Small intestine (tissue), 7 donors: ENCODE data around the gene SYK. TPM values are rescaled to one million over a fixed set of nuclear protein-coding genes. Genes with fewer than 3 reads are reported as not detected.
A peak's percentile ranks its signal among the peaks of the same experiment; 100 is the strongest.

Experiments used
- DNase-seq, 2 donors: peaks; one replicate each; pipeline versions ENCODE4 v3.0.0 to v3.0.0-alpha.2; 2013
- FAIRE-seq: peaks from 2 replicates; lab custom pipeline; 2012; peaks lifted over from hg19 to GRCh38; lab: Jason Lieb, UNC
- H3K27ac ChIP-seq, 3 donors: one replicate each; pipeline ENCODE4 v1.5.1; 2013; ENCODE audit warnings: low read length in 2 of 3, mild to moderate bottlenecking in 2 of 3, control low read depth in 1 of 3, inconsistent platforms in 1 of 3, low read depth in 1 of 3, moderate library complexity in 1 of 3
- H3K27me3 ChIP-seq, 3 donors: one replicate each; pipeline ENCODE4 v1.6.1; 2013; ENCODE audit warnings: low read length in 3 of 3, inconsistent platforms in 1 of 3; ENCODE audit not compliant: control insufficient read depth in 3 of 3, insufficient read depth in 3 of 3
- H3K36me3 ChIP-seq, 3 donors: one replicate each; pipeline ENCODE4 v1.6.1; 2013; ENCODE audit warnings: low read length in 3 of 3, inconsistent platforms in 1 of 3, low read depth in 1 of 3, mild to moderate bottlenecking in 1 of 3, moderate library complexity in 1 of 3; ENCODE audit not compliant: control insufficient read depth in 3 of 3, insufficient read depth in 2 of 3
- H3K4me1 ChIP-seq, 3 donors: one replicate each; pipeline ENCODE4 v1.6.1; 2013; ENCODE audit warnings: low read length in 2 of 3, inconsistent platforms in 1 of 3, low read depth in 1 of 3, mild to moderate bottlenecking in 1 of 3, moderate library complexity in 1 of 3; ENCODE audit not compliant: control insufficient read depth in 3 of 3, insufficient read depth in 2 of 3
- H3K4me3 ChIP-seq, 3 donors: one replicate each; pipeline ENCODE4 v1.5.1; 2013; ENCODE audit warnings: low read length in 3 of 3, control low read depth in 1 of 3, inconsistent platforms in 1 of 3, low read depth in 1 of 3, mild to moderate bottlenecking in 1 of 3, moderate library complexity in 1 of 3
- H3K9me3 ChIP-seq, 2 donors: one replicate each; pipeline ENCODE4 v1.6.1; 2013; ENCODE audit warnings: low read depth in 1 of 2, low read length in 1 of 2; ENCODE audit not compliant: control insufficient read depth in 2 of 2, insufficient read depth in 1 of 2
- WGBS, 3 donors: extraction: QIAGEN DNeasy Blood & Tissue Kit; methylation state at CpG; one replicate each; pipeline ENCODE4 v1.1.7; 2013; 5-methylcytosine and 5-hydroxymethylcytosine counted together
- polyA plus RNA-seq, 4 donors: library from polyadenylated mRNA; stranded (reverse) in 3 of 4; unstranded in 1 of 4; fragments of 200-250 nt in 3 of 4; fragments of 120-200 nt in 1 of 4; gene quantifications; one replicate each; pipeline versions ENCODE4 v1.2.1 to v1.2.3, GENCODE V29; 2013
- donor health status: healthy with polysubstance abuse.
- donor health status: control.
- donor health status: control.
- donor health status: Bipolar disorder and iron deficiency.
- donor health status: healthy.

SYK gene
- polyA plus RNA-seq, 4 donors: 28.7 to 40.9 (median 31.7) TPM

DNA sequence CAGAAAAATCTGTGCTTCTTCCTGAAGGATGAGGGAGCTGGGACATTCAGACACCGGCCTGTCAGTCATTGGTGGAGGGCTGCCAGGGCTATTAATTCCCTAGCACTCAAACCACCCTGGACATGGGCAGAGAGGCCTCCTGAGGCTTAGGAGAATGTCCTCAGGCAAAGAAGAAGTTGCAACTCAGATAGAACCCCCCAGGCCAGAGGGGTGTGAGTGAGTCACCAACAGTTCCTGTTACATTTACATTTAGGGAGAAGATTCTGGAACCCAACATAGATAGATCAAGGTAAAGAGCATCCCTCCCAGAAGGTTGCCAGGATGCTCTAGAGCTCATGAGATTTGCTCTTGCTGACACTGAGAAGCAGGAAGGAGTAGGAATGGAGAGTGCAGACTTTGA lies 29.2 kb upstream of the SYK start:
- Histone ChIP-seq H3K27me3 (no peaks in the 10 kb centered on the region), H3K27ac (no peak overlapping the region), H3K9me3 (peaks cover 0 to 16% of the 10 kb centered on the region in 2 donors), H3K4me3 (no peak overlapping the region), H3K36me3 (no peaks in the 10 kb centered on the region), H3K4me1 (no peaks in the 10 kb centered on the region)
- no peak for DNase-seq
- FAIRE-seq: no peak
- 75 to 100% (median 88%) methylated on average over 1 of the region's 1 CpG for WGBS, 3 donors

GRCh38 chr9:90773617-90774016 lies 28.0 kb upstream of the SYK start:
- Histone ChIP-seq H3K27me3 (no peaks in the 10 kb centered on the region), H3K4me1 (no peaks in the 10 kb centered on the region), H3K27ac (no peak overlapping the region), H3K36me3 (no peaks in the 10 kb centered on the region), H3K9me3 (peaks cover 0 to 11% of the 10 kb centered on the region in 2 donors), H3K4me3 (no peak overlapping the region)
- DNase-seq (peak; percentile 51 to 65), FAIRE-seq (no peak)
- 71 to 80% (median 77%) methylated on average over 1 of the region's 1 CpG for WGBS, 3 donors

- Histone ChIP-seq H3K9me3 (peaks cover 0 to 9% of the 10 kb centered on the region in 2 donors), H3K27ac (peak overlapping the region in 1 of 3 donors; percentile 7), H3K27me3 (no peaks in the 10 kb centered on the region), H3K36me3 (no peaks in the 10 kb centered on the region), H3K4me1 (no peaks in the 10 kb centered on the region), H3K4me3 (no peak overlapping the region)
- DNase-seq (no peak), FAIRE-seq (no peak)
- WGBS, 3 donors: 83 to 87% (median 86%) methylated on average over 3 of the region's 3 CpGs
Observed at GRCh38 chr9:90774071-90774470, 27.5 kb upstream of the SYK start.

DNA sequence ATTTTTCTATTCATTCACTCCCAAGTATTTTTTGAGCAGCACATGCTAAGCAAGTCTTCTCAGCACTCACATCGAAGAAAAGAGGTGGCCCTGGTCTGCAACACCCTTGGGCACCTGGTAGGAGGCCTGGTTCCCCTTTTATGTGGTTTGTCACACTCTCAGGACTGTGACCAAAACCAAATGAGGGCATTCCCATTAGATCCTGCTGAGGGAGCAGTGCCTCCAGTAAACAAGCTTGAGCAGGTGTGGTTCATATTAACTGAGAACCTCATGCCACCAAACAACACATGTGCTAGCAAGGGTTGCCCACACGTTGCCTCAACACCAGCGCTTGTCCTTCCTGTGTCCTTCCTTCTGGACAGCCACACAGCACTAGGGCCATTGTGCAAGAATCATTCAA lies 26.9 kb upstream of the SYK start:
- FAIRE-seq (no peak), DNase-seq (peak in 1 of 2 donors; percentile 62)
- peaks cover 0 to 5% of the 10 kb centered on the region in 2 donors for H3K9me3 ChIP-seq
- no peak overlapping the region for H3K27ac ChIP-seq
- H3K4me3 ChIP-seq: no peak overlapping the region
- H3K4me1 ChIP-seq: no peaks in the 10 kb centered on the region
- no peaks in the 10 kb centered on the region for H3K27me3 ChIP-seq
- WGBS, 3 donors: 29 to 54% (median 34%) methylated on average over 3 of the region's 3 CpGs
- no peaks in the 10 kb centered on the region for H3K36me3 ChIP-seq

DNA sequence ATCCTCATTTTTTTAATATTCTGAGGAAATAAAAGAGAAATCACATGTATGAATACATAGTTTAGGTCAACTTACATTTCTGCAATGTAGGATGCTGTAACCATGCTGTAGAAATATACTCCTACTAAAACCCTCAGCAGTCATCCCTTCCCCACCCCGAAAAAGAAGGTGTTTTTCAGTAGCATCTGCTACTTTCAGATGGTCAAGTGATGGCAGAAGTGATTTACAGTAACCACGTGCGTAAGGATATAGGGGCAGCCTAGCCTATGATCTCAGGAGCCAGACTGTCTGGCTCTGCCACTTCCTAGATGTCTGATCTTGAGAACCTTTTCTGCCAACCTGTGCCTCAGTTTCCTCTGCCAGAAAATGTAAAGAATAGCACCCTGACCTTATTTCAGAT lies 26.0 kb upstream of the SYK start:
- Histone ChIP-seq H3K27me3 (no peaks in the 10 kb centered on the region), H3K9me3 (no peaks in the 10 kb centered on the region), H3K27ac (no peak overlapping the region), H3K4me3 (no peak overlapping the region), H3K4me1 (no peaks in the 10 kb centered on the region), H3K36me3 (no peaks in the 10 kb centered on the region)
- DNase-seq (no peak), FAIRE-seq (no peak)
- 54 to 63% (median 54%) methylated on average over 3 of the region's 3 CpGs for WGBS, 3 donors

DNA sequence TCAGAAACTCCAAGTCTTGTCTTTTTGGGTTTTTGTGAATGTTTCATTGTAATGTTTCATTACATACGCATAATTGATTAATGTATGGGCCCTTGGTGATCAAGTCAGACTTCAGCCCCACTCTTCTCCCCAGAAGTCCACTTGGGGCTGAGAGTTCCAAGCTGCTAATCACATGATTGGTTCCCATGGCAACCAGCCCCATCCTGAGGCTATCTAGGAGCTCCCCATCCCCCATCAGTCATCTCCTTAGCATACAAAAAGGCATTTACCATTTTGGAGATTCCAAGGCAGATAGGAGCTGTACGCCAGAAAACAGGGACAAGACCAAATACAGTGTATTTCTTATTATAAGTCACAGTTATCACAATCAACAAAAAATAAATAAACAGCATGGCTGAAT lies 22.9 kb upstream of the SYK start:
- Histone ChIP-seq H3K4me3 (no peak overlapping the region), H3K27me3 (no peaks in the 10 kb centered on the region), H3K4me1 (peaks cover 0 to 2% (median 0%) of the 10 kb centered on the region in 3 donors), H3K27ac (no peak overlapping the region), H3K9me3 (no peaks in the 10 kb centered on the region), H3K36me3 (no peaks in the 10 kb centered on the region)
- 94 to 95% (median 95%) methylated on average over 2 of the region's 2 CpGs for WGBS, 3 donors
- FAIRE-seq (no peak), DNase-seq (no peak)

DNA sequence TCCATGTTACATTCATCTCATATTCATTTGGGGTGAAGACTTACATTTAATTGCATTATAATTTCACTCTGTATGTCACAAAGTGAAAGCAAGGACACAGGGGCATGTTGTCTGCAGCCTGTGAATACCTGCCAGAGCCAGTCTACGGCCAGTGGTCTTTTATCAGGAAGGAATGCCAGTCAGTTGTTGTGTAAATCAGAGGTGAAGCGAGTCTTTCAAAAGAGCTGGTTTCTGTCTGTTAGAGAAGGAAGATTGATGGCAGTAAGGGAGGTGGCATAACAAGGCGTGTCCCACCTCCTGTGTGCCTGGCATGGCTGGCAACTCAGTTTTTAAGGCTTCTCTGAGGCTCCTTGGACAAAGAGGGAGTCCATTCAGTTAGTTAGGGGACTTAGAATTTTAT lies 18.1 kb upstream of the SYK start:
- DNase-seq (no peak), FAIRE-seq (no peak)
- Histone ChIP-seq H3K27ac (no peak overlapping the region), H3K27me3 (no peaks in the 10 kb centered on the region), H3K9me3 (no peaks in the 10 kb centered on the region), H3K4me3 (no peak overlapping the region), H3K36me3 (no peaks in the 10 kb centered on the region), H3K4me1 (peaks cover 0 to 2% (median 0%) of the 10 kb centered on the region in 3 donors)
- 13 to 61% (median 32%) methylated on average over 3 of the region's 3 CpGs for WGBS, 3 donors

DNA sequence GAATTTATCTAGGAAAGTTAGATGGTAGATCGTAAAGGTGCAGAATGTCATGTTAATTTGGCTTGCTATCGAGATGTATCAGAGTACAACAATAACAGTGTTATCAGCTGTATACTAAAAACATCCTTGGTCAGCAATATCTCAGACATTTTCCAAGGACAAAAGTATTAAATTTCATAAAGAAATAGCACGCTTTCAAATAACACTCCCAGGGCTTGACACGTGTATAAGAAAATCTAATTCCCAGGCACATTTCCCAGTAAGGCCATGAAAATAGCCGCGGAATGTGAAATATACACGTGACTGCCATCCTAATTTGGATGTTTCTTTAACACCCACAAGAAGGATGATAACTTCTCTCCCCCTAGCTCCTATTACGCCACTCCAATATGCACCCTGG lies 17.7 kb upstream of the SYK start:
- Histone ChIP-seq H3K4me3 (no peak overlapping the region), H3K9me3 (no peaks in the 10 kb centered on the region), H3K27ac (no peak overlapping the region), H3K4me1 (peaks cover 0 to 2% (median 0%) of the 10 kb centered on the region in 3 donors), H3K27me3 (no peaks in the 10 kb centered on the region), H3K36me3 (no peaks in the 10 kb centered on the region)
- 61 to 68% (median 62%) methylated on average over 8 of the region's 8 CpGs for WGBS, 3 donors
- FAIRE-seq (no peak), DNase-seq (no peak)

DNA sequence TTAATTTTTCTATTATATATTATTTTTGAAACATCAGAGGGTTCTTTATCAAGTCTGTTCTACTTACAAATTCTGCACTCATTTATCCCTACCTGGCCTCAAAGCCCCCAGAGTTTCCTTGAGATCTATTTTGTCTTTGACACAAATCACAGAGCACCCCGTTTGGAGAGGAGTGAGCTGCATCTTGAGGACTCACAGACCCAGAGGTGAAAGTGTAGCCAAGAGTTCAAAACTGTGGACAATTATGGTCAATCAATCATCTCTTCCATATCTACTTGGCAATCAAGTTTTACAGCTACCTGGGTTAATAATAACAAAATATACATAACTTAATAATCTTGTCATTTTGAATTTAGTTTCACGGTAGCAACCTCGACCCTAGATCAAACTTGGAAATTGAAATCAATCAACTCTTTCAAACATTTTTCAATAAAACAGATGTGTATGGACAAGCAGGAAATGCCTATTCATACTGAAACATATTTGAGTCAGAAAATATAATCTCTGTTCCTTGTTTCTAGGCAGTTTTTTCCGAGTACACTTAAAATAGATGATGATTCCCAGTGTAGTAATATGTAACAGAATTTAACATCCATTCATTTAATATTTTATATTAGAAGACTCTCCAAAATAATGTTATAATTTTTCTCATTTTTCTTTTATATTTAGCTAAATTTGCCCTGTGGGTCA lies 13.7 kb upstream of the SYK start:
- no peaks in the 10 kb centered on the region for H3K27me3 ChIP-seq
- no peak overlapping the region for H3K4me3 ChIP-seq
- H3K4me1 ChIP-seq: peaks cover 0 to 2% (median 0%) of the 10 kb centered on the region in 3 donors
- no peaks in the 10 kb centered on the region for H3K36me3 ChIP-seq
- 13 to 34% (median 23%) methylated on average over 4 of the region's 4 CpGs for WGBS, 3 donors
- FAIRE-seq: peak; percentile 55
- H3K9me3 ChIP-seq: no peaks in the 10 kb centered on the region
- no peak overlapping the region for H3K27ac ChIP-seq
- peak in 1 of 2 donors; percentile 47 for DNase-seq
